ENCODE results near the gene SERTAD2. TPM values are rescaled to one million over a fixed set of nuclear protein-coding genes. Genes with fewer than 3 reads are reported as not detected.

SERTAD2 gene
- total and polyA plus RNA-seq, 2 of the 4 experiments (the other 2 are of a cell fraction), result 5.0 to 11.0 TPM

DNA sequence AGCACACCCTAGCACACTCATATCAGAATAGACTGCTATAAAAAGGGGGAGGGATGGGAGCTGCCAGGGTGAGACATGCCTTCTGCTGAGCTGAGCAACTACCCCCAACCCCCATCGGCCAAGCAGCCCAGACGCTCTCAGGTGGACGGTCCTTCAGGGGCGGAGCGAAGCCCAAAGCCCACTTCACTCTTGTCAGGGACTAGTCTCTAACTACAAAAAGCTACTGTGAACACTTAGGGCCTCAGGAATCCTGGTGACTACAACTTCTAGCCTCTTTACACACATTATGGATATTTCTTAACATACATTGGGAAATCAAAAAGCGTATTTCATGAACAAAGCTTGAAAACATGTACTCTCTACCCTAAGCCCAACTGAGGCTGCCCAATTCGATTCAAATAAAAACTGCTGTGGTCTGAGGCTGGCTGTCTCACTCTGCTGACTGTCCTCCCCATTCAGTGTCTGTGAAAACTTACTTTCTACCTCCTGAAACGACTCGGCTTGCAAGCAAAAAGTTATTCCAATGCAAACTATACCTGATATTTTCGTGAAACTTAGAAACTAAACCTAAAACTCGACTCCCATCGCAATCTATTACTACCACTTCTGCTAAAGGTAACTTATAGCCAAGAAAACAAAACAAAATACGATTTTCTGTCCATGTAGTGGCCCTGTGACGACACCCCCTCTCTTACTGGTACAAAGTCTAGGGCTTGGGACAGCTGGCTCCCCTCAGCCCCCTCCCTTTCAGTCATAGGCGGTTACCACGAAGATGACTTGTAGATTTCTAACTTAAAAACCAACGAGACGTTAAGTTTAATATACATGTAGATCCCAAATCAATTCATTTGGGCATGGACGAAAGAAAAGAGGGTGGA lies 1.2 kb downstream of the SERTAD2 start:
- dilution Hi-C loops (cut with HindIII; ENCODE audit: low sequenced_read_pairs, unreplicated experiment), result no loop called here
- Histone ChIP-seq H4K91ac (ENCODE audit: insufficient read depth, low read depth, low read length) (no peak overlapping the region), H4K20me1 (ENCODE audit: insufficient read depth, low read length) (peaks cover 36% of the 10 kb centered on the region), H3K9me3 (ENCODE audit: control insufficient read depth, insufficient read depth, low read length) (no peaks in the 10 kb centered on the region), H3K4ac (ENCODE audit: low read depth, low read length) (peak overlapping the region; percentile 65; the same call in 1 of the 2 replicates), H2AK9ac (replicated peaks; ENCODE audit: low read depth, low read length, poor library complexity) (peak overlapping the region; percentile 78), H3K56ac (ENCODE audit: extremely low read depth, insufficient read depth, low read length) (peak overlapping the region; percentile 49; the same call in 1 of the 2 replicates), H3K36me3 (ENCODE audit: control insufficient read depth, insufficient read depth, low read length) (no peaks in the 10 kb centered on the region), H2AK5ac (ENCODE audit: low read depth, low read length) (peak overlapping the region; percentile 31; the same call in 1 of the 2 replicates), H3K23ac (ENCODE audit: low read depth, low read length) (peak overlapping the region; percentile 68), H2BK15ac (ENCODE audit: low read depth, low read length) (peak overlapping the region; percentile 42; the same call in 1 of the 3 replicates), H3K9me1 (ENCODE audit: insufficient read depth, low read length) (no peaks in the 10 kb centered on the region), H4K8ac (ENCODE audit: low read depth in 2 of 2, low read length in 2 of 2) (peak overlapping the region in 1 of 2 experiments; percentile 26; a peak in 1 of 4 replicates), H2AFZ (replicated peaks; ENCODE audit: low read length, poor library complexity) (peak overlapping the region; percentile 16), H3K27ac (ENCODE audit: insufficient read depth, low read length) (peak overlapping the region; percentile 98), H3K9ac (ENCODE audit: low read depth, low read length) (peak overlapping the region; percentile 69), H3K79me1 (ENCODE audit: low read depth in 1 of 2, low read length in 2 of 2) (peaks cover 10 to 36% of the 10 kb centered on the region in 2 experiments; a peak in 3 of 4 replicates), H2BK120ac (ENCODE audit: low read depth, low read length) (no peak overlapping the region), H4K5ac (ENCODE audit: low read depth, low read length) (no peak overlapping the region), H2BK20ac (ENCODE audit: low read depth, low read length) (no peak overlapping the region), H3K4me2 (ENCODE audit: low read depth, low read length) (peak overlapping the region; percentile 96), H3K27me3 (ENCODE audit: control insufficient read depth, insufficient read depth, low read length) (no peaks in the 10 kb centered on the region), H3K4me3 (ENCODE audit: insufficient read depth, low read depth, low read length) (peak overlapping the region; percentile 98), H2BK5ac (ENCODE audit: low read depth, low read length, poor library complexity, severe bottlenecking) (peak overlapping the region; percentile 90), H3K14ac (replicated peaks; ENCODE audit: low read depth, low read length) (peak overlapping the region; percentile 35), H3K18ac (ENCODE audit: low read depth, low read length) (peak overlapping the region; percentile 55), H3K4me1 (ENCODE audit: control insufficient read depth, insufficient read depth, low read length) (peaks cover 5% of the 10 kb centered on the region)
- TSS peak; percentile 36 for BruUV-seq (replicated peaks)
- DNase-seq (peak; percentile 60), ATAC-seq (ENCODE audit: low read depth) (no peak)
- intact Hi-C loops (cut with micrococcal nuclease), result loop anchor here (1.0 to 5.0 kb wide), 3 partner anchors 80 to 213 kb away; no protein-coding TSS in a partner anchor
- in situ Hi-C loops (cut with MboI; ENCODE audit: low sequenced_read_pairs), result no loop called here
- 0% methylated on average over 3 of the region's 19 CpGs; no CpG with 5 or more reads in 1 of the 2 experiments for WGBS, 2 experiments (ENCODE audit: extremely low coverage in 2 of 2, insufficient read length in 1 of 2)
- TF ChIP-seq POLR2A (IDR thresholded peaks at IDR 0.05; ENCODE audit: low read depth, low read length) (no peak), MXI1 (IDR thresholded peaks at IDR 0.05; ENCODE audit: borderline replicate concordance, low read depth, low read length) (0 out of 2 replicates have a peak, but pooled peaks have one; percentile 14), CEBPB (IDR thresholded peaks at IDR 0.05; ENCODE audit: low read depth, low read length) (peak; percentile 80)
- ChIA-PET CTCF (interaction anchor here (0.7 to 1.7 kb wide), 5 partner anchors 11 to 216 kb away, joined by 3 to 6 read pairs (median 4); no protein-coding TSS in a partner anchor), POLR2A (ENCODE audit: unreplicated experiment) (interaction anchor here (0.5 to 1.6 kb wide), 4 partner anchors 9 to 208 kb away, joined by 3 to 8 read pairs (median 4); no protein-coding TSS in a partner anchor)
